DMS153 (cell line): ENCODE data around the gene ATP8B1.
"Not testable (repeated sequence)": the region's sequence is repeated elsewhere in the genome, so short reads cannot be mapped to it uniquely, and the experiment has no call there.

Experiments used
- DNase-seq: peaks from one replicate; lab custom pipeline; 2025; lab: John Stamatoyannopoulos, UW

The ATP8B1 gene

DNA sequence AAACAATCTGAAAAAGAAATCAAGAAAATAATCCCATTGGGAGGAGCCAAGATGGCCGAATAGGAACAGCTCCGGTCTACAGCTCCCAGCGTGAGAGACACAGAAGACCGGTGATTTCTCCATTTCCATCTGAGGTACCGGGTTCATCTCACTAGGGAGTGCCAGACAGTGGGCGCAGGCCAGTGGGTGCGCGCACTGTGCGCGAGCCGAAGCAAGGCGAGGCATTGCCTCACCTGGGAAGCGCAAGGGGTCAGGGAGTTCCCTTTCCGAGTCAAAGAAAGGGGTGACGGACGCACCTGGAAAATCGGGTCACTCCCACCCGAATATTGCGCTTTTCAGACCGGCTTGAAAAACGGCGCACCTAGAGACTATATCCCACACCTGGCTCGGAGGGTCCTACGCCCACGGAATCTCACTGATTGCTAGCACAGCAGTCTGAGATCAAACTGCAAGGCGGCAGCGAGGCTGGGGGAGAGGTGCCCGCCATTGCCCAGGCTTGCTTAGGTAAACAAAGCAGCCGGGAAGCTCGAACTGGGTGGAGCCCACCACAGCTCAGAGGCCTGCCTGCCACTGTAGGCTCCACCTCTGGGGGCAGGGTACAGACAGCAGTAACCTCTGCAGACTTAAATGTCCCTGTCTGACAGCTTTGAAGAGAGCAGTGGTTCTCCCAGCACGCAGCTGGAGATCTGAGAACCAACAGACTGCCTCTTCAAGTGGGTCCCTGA is 83.7 kb downstream of the ATP8B1 start:
- not testable (repeated sequence) for DNase-seq

DNA sequence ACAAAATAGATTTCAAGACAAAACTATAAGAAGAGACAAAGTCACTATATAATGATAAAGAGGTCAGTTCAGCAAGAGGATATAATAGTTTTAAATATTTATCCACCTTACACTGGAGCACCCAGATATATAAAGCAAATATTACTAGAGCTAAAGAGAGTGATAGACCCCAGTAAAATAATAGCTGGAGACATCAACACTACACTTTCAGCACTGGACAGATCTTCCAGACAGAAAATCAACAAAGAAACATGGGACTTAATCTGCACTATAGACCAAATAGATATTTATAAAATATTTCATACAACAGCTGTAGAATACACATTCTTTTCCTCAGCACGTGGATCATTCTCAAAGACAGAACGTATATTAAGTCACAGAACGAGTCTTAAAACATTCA is 86.6 kb downstream of the ATP8B1 start:
- no peak for DNase-seq

DNA sequence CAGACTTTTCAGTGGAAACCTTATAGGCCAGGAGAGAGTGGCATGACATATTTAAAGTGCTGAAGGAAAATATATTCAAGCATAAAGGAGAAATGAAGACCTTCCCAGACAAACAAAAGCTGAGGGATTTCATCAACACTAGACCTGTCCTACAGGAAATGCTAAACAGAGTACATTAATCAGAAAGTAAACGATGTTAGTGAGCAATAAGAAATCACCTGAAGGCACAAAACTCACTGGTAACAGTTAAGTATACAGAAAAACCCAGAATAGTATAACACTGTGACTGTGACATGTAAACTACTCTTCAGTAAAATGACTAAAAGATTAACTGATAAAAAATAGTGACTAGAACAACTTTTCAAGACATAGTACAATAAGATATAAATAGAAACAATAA is 87.4 kb downstream of the ATP8B1 start:
- DNase-seq = no peak

DNA sequence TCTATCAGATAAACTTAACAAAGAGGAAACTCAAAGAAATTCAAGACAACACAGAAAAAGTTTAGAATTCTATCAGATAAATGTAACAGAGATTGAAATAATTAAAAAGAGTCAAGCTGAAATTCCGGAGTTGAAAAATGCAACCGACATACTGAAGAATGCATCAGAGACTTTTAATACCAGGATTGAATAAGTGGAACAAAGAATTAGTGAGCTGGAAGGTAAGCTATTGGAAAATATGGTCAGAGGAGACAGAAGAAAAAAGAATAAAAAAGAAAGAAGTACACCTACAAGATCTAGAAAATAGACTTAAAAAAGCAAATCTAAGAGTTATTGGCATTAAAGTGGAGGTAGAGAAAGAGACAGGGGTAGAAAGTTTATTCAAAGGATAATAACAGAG is 88.0 kb downstream of the ATP8B1 start:
- DNase-seq = no peak

DNA sequence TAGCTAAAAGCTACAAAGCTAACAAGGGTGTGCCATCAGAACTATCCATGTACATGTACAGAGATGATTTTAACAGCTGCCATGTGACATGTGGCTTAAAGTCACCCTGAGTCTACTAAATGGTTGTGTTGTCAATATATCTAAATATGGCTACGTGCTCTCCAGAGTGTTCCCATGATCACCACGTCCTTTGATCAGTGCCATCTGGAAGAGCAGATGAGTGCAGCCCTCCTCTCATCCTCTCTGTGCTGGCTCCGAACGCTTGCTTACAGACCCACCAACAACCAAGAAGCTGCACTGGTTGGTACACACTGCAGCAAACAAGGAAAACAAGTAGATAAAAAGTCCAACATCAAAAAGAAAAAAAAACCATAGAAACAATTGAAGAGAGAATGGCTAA is 92.9 kb downstream of the ATP8B1 start:
- no peak for DNase-seq

DNA sequence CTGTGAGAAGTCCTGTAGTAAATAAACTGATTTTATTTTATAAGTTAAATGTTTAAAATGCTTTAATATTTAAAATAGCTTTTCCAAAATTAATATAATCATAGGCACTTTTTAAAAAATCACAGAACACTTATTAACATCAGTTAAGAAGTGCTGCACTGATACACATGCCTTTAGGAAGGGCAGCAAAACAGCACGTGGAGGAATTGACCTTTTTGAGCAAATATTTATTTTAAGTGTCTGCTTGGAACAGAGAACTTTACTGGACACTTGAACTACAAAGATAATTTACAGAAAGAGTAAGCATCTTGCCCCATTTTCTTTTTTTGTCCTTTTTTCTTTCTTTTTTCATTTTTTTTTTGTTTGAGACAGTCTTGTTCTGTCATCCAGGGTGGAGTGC is 93.8 kb downstream of the ATP8B1 start:
- DNase-seq = no peak

DNA sequence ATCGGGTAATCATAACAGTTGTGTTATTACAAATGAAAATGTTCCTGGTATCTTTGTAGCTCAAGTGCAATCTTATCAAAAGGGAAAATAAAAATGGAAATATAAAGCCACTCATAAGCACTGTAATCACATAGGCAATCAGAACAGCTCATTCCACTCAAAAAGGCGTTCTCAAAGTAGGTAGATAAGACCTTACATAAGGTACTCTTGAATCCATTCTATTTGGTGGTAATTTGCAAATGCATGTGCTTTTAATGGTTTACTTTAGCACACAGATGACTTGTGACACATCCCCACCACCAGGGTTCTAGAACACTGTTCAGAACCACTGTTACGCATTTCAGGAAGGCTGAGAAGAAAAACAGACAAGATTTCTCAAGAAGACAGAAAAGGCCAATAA is 94.8 kb downstream of the ATP8B1 start:
- DNase-seq = no peak

DNA sequence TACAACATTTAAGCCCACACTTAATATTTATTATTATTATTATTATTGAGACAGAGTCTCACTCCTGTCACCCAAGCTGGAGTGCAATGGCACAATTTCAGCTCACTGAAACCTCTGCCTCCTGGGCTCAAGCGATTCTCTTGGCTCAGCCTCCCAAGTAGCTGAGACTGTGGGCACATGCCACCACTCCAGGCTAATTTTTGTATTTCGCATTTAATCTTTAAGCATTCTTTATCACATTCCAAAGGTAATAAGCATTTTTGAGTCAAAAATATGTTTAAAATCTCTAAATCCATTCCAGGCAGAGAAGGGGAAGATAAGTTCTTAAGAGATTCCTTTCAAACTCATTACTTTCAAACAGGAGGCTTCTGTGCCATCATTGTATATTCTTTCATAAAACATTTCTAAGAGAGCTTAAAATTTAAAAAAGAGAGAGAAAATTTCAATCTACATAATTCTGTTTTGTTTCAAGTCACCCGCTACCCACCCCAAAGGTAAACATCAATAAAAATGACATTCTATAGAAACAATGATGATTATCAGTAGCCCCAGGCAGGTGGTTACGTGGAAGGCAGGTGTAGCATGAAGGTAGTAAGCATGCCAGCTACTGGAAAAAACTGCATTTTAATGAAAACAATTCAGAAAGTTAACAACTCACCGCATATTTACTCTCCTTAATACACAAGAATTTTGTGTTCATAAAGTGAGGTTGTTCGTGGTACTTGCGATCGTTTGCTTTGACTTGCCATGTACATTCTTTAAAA is 97.1 kb downstream of the ATP8B1 start:
- DNase-seq = no peak

DNA sequence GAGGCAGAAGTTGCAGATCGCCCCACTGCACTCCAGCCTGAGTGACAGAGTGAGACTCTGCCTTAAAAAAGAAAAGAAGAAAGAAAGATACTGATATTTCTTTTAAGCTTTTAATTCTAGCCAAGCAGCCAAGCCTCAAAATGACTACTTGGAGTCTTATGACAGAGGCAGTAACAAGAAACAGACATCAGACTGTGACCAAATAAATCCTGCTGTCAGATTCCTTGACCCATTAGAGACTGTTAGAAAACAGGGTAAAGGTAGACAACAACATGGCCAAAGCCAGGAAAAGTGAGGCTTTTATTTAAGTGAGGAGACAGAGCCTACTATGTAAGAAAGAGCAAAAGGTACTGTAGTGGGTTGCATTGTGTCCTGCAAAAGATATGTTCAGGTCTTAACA is 98.1 kb downstream of the ATP8B1 start:
- no peak for DNase-seq

DNA sequence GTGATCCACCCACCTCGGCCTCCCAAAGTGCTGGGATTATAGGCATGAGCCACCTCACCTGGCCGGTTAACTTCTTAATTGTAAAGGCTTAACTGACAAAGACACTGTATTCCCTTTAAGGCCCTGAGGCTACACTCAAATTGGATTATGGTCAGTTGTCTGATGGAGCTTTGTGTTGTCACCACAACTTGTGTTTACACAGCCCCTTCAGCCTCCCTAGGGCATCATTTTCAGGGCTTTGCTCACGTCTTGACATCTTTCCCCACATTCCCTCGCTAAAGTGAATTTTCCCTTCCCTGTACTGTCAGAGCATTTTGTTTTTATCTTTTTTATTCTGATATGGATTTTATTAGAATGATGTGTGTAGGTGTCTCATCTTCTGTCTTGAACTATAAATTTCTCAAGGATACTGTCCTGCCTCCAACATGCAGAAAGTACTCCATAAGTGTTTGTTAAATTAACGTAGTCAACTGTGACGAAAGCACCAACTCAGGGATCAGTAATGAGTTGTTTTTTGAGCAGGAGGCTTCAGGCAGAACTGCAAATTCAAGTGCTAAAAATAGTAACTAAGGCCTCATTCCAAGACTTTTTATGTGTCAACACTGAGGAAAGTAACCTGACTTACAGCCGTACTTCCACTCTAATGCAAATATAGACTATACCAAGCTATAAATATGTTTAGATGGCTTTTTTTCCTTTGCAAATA is 104.4 kb downstream of the ATP8B1 start:
- no peak for DNase-seq

DNA sequence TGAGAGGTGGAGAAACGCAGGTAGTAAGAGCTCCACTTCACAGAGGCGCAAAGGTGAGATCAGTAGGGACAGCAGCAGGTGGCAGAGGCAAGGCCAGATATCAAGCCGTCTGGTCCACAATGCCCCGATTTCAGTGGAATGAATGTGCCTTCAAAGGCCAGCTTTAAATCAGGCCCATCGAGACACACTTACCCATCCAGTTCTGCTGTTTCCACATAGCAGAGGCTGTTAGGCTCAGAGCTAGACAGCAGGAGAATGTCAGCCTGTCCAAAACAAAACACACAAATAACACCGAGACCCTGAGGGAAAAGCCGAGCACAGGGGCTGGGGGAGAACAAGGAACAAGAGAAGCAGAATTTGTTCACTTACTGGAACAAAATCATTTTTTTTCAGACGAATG is 105.7 kb downstream of the ATP8B1 start:
- no peak for DNase-seq

DNA sequence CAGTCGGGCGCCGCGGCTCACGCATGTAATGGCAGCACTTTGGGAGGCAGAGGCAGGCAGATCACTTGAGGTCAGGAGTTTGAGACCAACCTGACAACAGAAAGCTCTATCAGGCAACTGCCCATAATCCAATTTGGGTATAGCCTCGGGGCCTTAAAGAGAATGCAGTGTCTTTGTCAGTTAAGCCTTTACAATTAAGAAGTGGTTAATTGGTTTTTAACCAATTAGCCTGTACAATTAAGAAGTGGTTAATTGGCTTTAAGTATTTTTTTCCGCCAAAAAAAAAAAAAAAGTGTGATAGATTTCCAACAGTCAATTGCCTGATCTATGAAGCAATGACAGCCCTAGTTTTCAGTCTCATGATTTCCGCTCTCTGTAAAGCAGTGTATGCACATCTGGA is 106.8 kb downstream of the ATP8B1 start:
- DNase-seq = no peak

DNA sequence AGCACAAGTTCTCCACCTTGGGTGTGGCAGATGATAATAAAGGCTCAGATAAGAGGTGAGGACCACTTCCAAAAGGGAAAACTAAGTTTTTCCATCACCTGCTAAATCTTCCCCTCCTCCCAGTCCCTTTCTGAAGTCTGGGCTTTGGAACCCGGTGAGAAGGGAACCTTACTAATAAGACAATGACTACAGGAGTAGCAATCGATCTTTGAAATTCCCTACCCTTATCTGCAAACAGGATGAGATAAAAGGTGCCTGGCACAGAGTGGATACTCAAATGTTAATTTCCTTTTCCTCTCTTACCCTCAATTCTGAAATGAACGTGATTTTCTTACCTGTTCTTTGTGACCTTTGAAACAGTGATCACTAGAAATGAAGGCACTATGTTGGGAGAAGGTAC is 111.8 kb downstream of the ATP8B1 start:
- no peak for DNase-seq

DNA sequence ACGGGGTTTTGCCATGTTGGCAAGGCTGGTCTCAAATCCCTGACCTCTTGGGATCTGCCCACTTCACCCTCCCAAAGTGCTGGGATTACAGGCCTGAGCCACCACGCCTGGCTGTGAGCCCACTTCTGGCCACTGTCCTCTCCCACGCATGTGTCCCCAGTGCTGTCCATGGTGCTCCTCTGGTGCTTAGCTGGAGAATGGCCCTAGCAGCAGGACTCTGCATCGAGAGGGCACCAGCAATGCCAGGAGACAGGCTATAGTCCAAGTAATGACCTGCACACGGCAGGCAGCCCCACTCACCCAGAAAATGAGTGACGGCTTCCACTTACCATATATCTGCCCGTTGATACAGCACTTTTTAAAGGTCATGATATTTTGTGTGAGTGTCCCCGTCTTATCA is 115.1 kb downstream of the ATP8B1 start:
- no peak for DNase-seq

DNA sequence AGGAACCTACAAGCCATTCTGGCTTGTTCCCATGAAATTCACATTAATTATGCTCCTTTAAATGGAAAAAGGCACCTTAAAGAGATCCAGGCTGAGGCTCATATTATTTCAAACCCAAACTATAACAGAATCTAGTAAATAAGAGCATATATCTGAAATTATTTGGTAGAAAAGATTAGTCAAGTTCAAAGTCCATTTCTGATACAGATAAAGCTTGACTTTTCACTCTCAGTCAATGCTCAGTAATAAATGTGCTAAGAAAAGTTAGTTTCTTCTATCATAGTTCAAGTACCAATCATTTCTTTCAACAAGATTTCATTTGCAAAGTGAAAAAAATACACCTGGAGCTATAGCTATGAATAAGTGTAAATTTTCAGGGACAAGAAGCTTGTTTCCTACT is 119.6 kb downstream of the ATP8B1 start:
- no peak for DNase-seq

DNA sequence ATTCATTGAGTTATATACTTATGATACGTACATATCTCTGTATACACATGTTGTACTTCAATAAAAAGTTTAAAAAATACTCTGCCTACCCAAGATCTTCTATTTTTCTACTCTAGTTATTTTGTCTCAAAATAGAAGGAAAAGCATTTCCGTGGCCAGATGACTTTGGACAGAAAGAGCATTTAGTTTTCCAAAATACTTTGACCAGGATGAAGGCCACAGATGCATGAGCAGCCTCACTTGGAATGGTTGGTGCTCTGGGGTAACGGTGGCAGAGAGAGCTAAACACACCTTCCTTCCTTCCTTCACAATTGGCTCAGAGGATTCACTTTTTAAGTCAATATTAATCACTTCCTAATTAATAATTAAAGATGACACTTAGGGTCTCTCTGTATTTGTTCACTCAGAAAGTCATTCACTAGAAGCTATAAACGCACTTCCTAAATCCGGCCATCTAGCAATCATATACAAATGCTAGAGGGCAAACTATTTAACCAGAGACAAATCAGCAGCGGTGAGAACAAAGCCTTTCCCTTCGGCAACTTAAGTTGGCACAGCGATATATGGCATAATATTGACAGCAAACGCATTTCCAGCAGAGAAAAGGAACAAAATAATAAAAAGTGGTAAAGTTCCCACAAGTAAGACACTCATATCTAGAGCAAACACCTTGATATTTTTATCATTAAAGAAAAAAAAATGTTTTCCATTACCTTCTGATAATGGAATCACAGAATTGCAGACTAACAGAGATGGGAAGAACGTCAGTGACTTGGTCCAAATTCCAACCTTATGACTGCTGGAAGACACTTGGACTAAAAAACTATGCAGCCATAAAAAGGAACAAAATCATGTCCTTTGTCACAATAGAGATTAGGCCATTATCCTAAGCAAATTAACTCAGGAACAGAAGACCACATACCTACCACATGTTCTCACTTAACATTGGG is 125.6 kb downstream of the ATP8B1 start:
- DNase-seq = no peak

DNA sequence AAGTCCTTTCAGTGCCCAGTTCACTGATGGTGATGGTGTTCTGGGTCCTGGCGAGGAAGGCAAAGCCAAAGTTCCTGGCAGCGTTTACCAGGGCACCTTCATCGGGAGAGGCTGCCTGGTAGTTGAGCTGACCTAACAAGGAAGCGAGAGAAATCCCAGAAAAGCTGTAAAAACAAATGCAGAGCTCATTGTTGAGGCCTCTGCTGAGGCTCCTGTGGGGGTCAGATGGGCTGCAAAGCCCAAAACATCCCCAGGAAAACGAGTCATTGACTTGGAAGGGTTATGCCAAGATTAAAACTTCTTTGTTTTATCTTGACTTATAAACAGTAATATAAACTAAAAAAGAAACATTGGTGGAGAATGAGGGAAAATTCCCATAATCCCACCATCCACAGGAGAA is 128.2 kb downstream of the ATP8B1 start:
- no peak for DNase-seq

DNA sequence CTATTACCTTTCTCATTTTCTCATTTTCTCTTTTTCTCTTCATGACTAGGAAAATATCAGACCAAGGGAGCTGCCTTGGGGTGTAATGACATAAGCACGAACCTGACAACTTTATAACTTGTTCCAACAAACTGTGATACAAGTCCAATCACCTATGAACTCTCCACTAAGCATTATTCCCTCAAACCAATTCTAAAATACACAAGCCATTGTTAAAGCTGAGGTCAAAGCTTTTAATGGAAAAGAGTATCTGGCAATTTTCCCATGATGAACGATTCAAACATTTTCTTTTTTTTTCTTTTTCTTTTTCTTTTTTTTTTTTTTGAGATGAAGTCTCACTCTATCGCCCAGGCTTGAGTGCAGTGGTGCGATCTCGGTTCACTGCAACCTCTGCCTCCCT is 133.1 kb downstream of the ATP8B1 start:
- DNase-seq = no peak

DNA sequence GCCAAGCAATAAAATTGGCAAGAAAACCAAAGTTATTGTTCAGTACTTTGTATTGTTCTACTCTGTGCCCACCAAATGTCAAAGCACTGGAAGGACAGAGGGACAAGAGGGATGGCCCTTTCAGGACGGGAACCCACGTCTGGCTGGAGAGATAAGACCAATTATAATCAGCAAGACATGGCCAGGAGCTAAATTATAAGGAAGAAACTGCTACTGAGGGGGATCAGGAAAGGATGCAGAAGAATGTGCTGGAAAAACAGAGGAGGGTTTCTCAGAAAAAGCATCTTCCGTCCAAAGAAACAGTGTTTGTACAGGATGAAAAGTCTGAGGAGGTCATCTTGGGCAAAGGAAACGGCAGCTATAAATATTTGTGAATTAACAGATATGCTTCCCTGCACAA is 135.1 kb downstream of the ATP8B1 start:
- no peak for DNase-seq

DNA sequence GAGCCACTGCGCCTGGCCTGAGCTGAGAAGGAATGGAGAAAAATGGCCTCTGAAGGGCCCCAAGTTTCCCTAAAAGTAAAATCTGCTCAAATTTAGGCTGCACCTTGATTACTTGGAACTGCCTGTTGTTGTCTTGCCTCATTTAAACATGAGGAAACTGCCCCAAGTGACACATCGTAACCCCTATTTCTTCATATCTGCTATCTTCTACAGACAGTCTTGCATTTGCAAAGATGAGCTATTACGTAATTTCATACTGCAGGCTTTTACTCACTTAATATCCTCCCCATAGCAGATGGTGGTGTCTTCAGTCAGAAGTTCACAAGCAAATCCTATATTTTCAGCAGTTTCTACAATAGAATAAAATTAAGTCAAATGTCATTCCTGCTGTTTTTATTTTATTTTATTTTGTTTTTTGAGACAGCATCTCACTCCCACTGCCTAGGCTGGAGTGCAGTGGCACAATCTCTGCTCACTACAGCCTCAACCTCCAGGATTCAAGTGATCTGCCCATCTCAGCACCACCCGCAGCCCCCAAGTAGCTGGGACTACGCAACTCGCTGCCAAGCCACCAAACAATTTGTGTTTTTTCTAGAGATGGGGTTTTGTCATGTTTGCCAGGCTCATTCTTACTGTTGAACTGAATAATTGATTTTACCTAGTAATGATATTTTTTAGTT is 136.2 kb downstream of the ATP8B1 start:
- DNase-seq = no peak

DNA sequence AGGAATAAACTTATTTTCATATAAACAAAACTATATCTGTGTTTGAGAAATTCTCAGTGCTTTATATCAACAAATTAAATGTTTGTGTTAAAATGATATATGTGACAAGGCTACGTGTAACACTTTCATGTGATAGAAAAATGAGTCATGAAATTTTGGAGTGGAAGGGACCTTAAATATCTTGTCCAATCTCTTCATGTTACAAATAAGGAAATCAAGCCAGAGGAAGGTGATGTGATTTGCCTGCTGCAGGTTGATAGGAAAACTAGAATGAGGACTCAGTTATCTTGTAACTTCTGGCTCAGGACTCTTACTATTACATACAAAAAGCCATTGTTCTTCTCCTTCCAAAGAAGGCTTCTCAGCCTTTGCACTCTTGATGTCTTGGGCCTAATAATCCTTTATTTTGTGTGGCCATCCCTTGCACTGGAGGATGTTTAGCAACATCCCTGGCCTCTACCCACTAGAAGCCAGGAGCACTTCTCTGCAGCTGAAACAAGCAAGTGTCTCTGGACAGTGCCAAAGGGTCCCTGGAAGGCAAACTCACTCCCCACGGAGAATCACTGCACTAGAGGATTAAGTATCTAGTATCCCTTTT is 138.4 kb downstream of the ATP8B1 start:
- DNase-seq = no peak
